Dedifferentiated amniotic fluid mesenchymal stem cell (primary cell): ENCODE results near the gene SLC12A9.
A peak's percentile ranks its signal among the peaks of the same experiment; 100 is the strongest.
"Not testable (repeated sequence)": the region's sequence is repeated elsewhere in the genome, so short reads cannot be mapped to it uniquely, and the experiment has no call there.

Source experiments
- DNase-seq: peaks from one replicate; pipeline ENCODE4 v3.0.0-alpha.2; 2016; ENCODE audit errors: extremely low spot score

Gene SLC12A9

GRCh38 chr7:100825215-100825671 is 27.3 kb upstream of the SLC12A9 start:
- DNase-seq: no peak

- DNase-seq: no peak
Measured at GRCh38 chr7:100825751-100826513, 26.6 kb upstream of the SLC12A9 start.

- no peak for DNase-seq
Measured at GRCh38 chr7:100826514-100827329, 25.8 kb upstream of the SLC12A9 start.

- peak; percentile 87 for DNase-seq
Measured at GRCh38 chr7:100827330-100828226, 24.9 kb upstream of the SLC12A9 start, which contains the start of gene EPHB4. Gene EPHB4 (minus strand): TSS chr7:100827523. CDS start chr7:100827030, 493 bp downstream.

- no peak for DNase-seq
Measured at GRCh38 chr7:100829150-100829716, 23.3 kb upstream of the SLC12A9 start.

- no peak for DNase-seq
Measured at GRCh38 chr7:100830396-100830795, 22.1 kb upstream of the SLC12A9 start.

- DNase-seq: no peak
Measured at GRCh38 chr7:100832281-100832633, 20.3 kb upstream of the SLC12A9 start.

GRCh38 chr7:100835903-100836811 is 16.4 kb upstream of the SLC12A9 start:
- no peak for DNase-seq

- no peak for DNase-seq
Measured at GRCh38 chr7:100836812-100837098, 15.8 kb upstream of the SLC12A9 start.

GRCh38 chr7:100837099-100837836 is 15.2 kb upstream of the SLC12A9 start:
- peak; percentile 71 for DNase-seq

GRCh38 chr7:100839361-100839760 is 13.2 kb upstream of the SLC12A9 start:
- DNase-seq: no peak

- DNase-seq: no peak
Measured at GRCh38 chr7:100840470-100841100, 11.9 kb upstream of the SLC12A9 start.

GRCh38 chr7:100847360-100847759 is 5.2 kb upstream of the SLC12A9 start:
- no peak for DNase-seq

- no peak for DNase-seq
Measured at GRCh38 chr7:100854146-100854895, 1.8 kb downstream of the SLC12A9 start.

GRCh38 chr7:100854899-100855298 is 2.4 kb downstream of the SLC12A9 start:
- DNase-seq: not testable (repeated sequence)

GRCh38 chr7:100855515-100855914 is 3.0 kb downstream of the SLC12A9 start:
- DNase-seq: no peak

GRCh38 chr7:100856871-100857282 is 4.4 kb downstream of the SLC12A9 start:
- no peak for DNase-seq

- DNase-seq: no peak
Measured at GRCh38 chr7:100859856-100860255, 7.3 kb downstream of the SLC12A9 start.
